Measurements from ENCODE around the gene GCLC. TPM values are rescaled to one million over a fixed set of nuclear protein-coding genes. Genes with fewer than 3 reads are reported as not detected.

The GCLC gene
- total RNA-seq, 1 donor from 2014 or later, result 26.0 TPM

DNA sequence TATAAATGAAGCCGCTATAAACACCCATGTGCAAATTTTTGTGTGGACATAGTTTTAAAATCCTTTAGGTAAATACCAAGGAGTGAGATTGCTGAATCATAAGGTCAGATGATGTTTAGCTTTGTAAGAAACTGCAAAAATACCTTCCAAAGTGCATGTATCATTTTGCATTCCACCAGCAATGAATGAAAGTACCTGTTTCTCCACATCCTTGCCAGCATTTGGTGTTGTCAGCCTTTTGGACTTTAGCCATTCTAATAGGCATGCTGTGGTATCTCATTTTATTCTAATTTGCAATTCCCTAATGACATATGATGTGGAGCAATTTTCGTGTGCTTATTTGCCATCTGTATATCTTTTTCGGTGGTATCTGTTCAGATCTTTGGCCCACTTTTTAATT is 93.7 kb downstream of the GCLC start:
- H3K9me3 Mint-ChIP-seq, result peaks cover 7% of the 10 kb centered on the region

DNA sequence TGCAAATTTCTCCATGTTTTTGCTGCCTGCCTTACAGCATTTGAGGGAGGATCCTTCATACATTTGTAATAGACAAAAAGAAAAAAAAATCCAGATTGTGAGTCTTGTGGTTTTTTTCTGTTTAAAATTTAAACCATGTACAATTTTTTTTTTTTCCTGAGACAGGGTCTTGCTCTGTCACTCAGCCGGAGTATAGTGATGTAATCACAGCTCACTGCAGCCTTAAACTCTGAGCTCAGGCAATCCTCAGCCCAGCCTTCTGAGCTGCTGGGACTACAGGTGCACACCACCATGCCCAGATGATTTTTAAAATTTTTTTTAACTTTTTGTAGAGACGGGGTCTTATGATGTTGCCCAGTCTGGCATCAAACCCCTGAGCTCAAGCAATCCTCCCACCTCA is 97.0 kb downstream of the GCLC start:
- no peaks in the 10 kb centered on the region for H3K4me1 Mint-ChIP-seq
- no peak overlapping the region for H3K4me3 ChIP-seq
- no peaks in the 10 kb centered on the region for H3K27me3 ChIP-seq
- H3K9ac ChIP-seq, result no peak overlapping the region
- H3F3A ChIP-seq (ENCODE audit: low read depth), result no peaks in the 10 kb centered on the region
- no peaks in the 10 kb centered on the region for H3K9me3 ChIP-seq (ENCODE audit: low read depth)
- no peak for TF ChIP-seq EZH2 (IDR thresholded peaks at IDR 0.05)
- TF ChIP-seq, protein P1, sequence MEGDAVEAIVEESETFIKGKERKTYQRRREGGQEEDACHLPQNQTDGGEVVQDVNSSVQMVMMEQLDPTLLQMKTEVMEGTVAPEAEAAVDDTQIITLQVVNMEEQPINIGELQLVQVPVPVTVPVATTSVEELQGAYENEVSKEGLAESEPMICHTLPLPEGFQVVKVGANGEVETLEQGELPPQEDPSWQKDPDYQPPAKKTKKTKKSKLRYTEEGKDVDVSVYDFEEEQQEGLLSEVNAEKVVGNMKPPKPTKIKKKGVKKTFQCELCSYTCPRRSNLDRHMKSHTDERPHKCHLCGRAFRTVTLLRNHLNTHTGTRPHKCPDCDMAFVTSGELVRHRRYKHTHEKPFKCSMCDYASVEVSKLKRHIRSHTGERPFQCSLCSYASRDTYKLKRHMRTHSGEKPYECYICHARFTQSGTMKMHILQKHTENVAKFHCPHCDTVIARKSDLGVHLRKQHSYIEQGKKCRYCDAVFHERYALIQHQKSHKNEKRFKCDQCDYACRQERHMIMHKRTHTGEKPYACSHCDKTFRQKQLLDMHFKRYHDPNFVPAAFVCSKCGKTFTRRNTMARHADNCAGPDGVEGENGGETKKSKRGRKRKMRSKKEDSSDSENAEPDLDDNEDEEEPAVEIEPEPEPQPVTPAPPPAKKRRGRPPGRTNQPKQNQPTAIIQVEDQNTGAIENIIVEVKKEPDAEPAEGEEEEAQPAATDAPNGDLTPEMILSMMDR (IDR thresholded peaks at IDR 0.05), result no peak
- no peak for TF ChIP-seq EZH2phosphoT487 (IDR thresholded peaks at IDR 0.05)
- no peaks in the 10 kb centered on the region for H3K79me2 ChIP-seq (ENCODE audit: low read depth)
- no peak overlapping the region for H2AFZ ChIP-seq (replicated peaks)
- H4K20me1 ChIP-seq (ENCODE audit: low read depth), result no peaks in the 10 kb centered on the region
- H3K4me1 ChIP-seq, result no peaks in the 10 kb centered on the region
- peaks cover 7% of the 10 kb centered on the region for H3K9me3 Mint-ChIP-seq
- H3K4me2 ChIP-seq, result no peak overlapping the region
- H3K36me3 Mint-ChIP-seq, result peaks cover 2% of the 10 kb centered on the region
- no peak overlapping the region for H3K4me3 Mint-ChIP-seq
- peaks cover 6% of the 10 kb centered on the region for H3K27me3 Mint-ChIP-seq (ENCODE audit: insufficient read depth, low read depth)
- no peak for DNase-seq (ENCODE audit: low spot score)
- no peak overlapping the region for H3K27ac Mint-ChIP-seq
- H3K27ac ChIP-seq, result no peak overlapping the region
- H3K36me3 ChIP-seq, result no peaks in the 10 kb centered on the region

More for the DNA sequence above, 93.7 kb downstream of the GCLC start:
- TF ChIP-seq EZH2 (IDR thresholded peaks at IDR 0.05) (no peak), EZH2phosphoT487 (IDR thresholded peaks at IDR 0.05) (no peak)
- TF ChIP-seq, protein P1 (IDR thresholded peaks at IDR 0.05), result no peak
- Histone ChIP-seq H3K9me3 (ENCODE audit: low read depth) (no peaks in the 10 kb centered on the region), H3F3A (ENCODE audit: low read depth) (no peaks in the 10 kb centered on the region), H3K36me3 (no peaks in the 10 kb centered on the region), H3K27me3 (no peaks in the 10 kb centered on the region), H3K4me2 (no peak overlapping the region), H3K27ac (no peak overlapping the region), H4K20me1 (ENCODE audit: low read depth) (no peaks in the 10 kb centered on the region), H3K79me2 (ENCODE audit: low read depth) (no peaks in the 10 kb centered on the region), H3K9ac (no peak overlapping the region), H3K4me1 (no peaks in the 10 kb centered on the region), H2AFZ (replicated peaks) (no peak overlapping the region), H3K4me3 (no peak overlapping the region)
- Mint-ChIP-seq H3K4me1 (no peaks in the 10 kb centered on the region), H3K27me3 (ENCODE audit: insufficient read depth, low read depth) (peaks cover 7% of the 10 kb centered on the region), H3K4me3 (no peak overlapping the region), H3K36me3 (peaks cover 2% of the 10 kb centered on the region), H3K27ac (no peak overlapping the region)
- no peak for DNase-seq (ENCODE audit: low spot score)

Other genes with a start within 250 kb of the GCLC start
- 137 and 185 TPM in 2 replicates for gene ELOVL5, start 196.2 kb downstream of the GCLC start, total RNA-seq (ENCODE audit: low replicate concordance)
- 0.06 and 0.17 TPM in 2 replicates for gene KLHL31, start 120.7 kb upstream of the GCLC start, total RNA-seq (ENCODE audit: low replicate concordance)
- 12.2 and 14.0 TPM in 2 replicates for gene LRRC1, start 249.9 kb upstream of the GCLC start, total RNA-seq (ENCODE audit: low replicate concordance)

All from neural progenitor cell (in vitro differentiated cells).